H9 (cell line): Measurements from ENCODE around the gene RAB6B. TPM values are rescaled to one million over a fixed set of nuclear protein-coding genes. Genes with fewer than 3 reads are reported as not detected.

Experiments
- DNase-seq: peaks from one replicate; pipeline ENCODE4 v3.0.0-alpha.2; 2017
- H2AFZ ChIP-seq: one replicate; pipeline ENCODE4 v1.6.1; 2013; ENCODE audit warnings: mild to moderate bottlenecking, low read length, control low read depth, moderate library complexity
- H2AK5ac ChIP-seq: 2 replicates; pipeline ENCODE4 v1.6.1; 2013; ENCODE audit warnings: low read length, control low read depth, mixed read lengths; ENCODE audit not compliant: insufficient read length
- H2BK120ac ChIP-seq: one replicate; pipeline ENCODE4 v1.6.1; 2013; ENCODE audit warnings: low read depth, mild to moderate bottlenecking, low read length, control low read depth, inconsistent platforms; ENCODE audit not compliant: poor library complexity, severe bottlenecking
- H2BK12ac ChIP-seq: 2 replicates; pipeline ENCODE4 v1.6.1; 2013; ENCODE audit warnings: low read length, control low read depth, mixed read lengths, low read depth; ENCODE audit not compliant: insufficient read length
- H2BK15ac ChIP-seq: 2 replicates; pipeline ENCODE4 v1.6.1; 2013; ENCODE audit warnings: low read depth, low read length, control low read depth
- H2BK20ac ChIP-seq: one replicate; pipeline ENCODE4 v1.6.1; 2013; ENCODE audit warnings: low read depth, mild to moderate bottlenecking, low read length, control low read depth, inconsistent platforms; ENCODE audit not compliant: poor library complexity, severe bottlenecking
- H2BK5ac ChIP-seq: 2 replicates; pipeline ENCODE4 v1.6.1; 2013; ENCODE audit warnings: low read length, control low read depth, mixed read lengths; ENCODE audit not compliant: insufficient read length
- H3K14ac ChIP-seq: 2 replicates; pipeline ENCODE4 v1.6.1; 2013; ENCODE audit warnings: low read length, control low read depth; ENCODE audit not compliant: insufficient read depth
- H3K18ac ChIP-seq: 2 replicates; pipeline ENCODE4 v1.6.1; 2013; ENCODE audit warnings: low read depth, mild to moderate bottlenecking, mixed read lengths, low read length, control low read depth; ENCODE audit not compliant: insufficient read length
- H3K23ac ChIP-seq: 2 replicates; pipeline ENCODE4 v1.6.1; 2013; ENCODE audit warnings: low read length, control low read depth, mixed read lengths, low read depth; ENCODE audit not compliant: insufficient read length
- H3K23me2 ChIP-seq: 2 replicates; pipeline ENCODE4 v1.6.1; 2013; ENCODE audit warnings: low read depth, mild to moderate bottlenecking, mixed read lengths, low read length, control low read depth; ENCODE audit not compliant: insufficient read length, poor library complexity, severe bottlenecking
- H3K27ac ChIP-seq: 2 replicates; pipeline ENCODE4 v1.5.1; 2013; ENCODE audit warnings: low read length, control low read depth, mixed read lengths, low read depth; ENCODE audit not compliant: insufficient read length
- H3K27me3 ChIP-seq: 2 replicates; pipeline ENCODE4 v1.6.1; 2013; ENCODE audit warnings: low read length, control low read depth, inconsistent platforms; ENCODE audit not compliant: insufficient read depth
- H3K4ac ChIP-seq: 2 replicates; pipeline ENCODE4 v1.6.1; 2013; ENCODE audit warnings: low read depth, mild to moderate bottlenecking, control low read depth, inconsistent platforms, low read length, moderate library complexity
- H3K4me1 ChIP-seq: 2 replicates; pipeline ENCODE4 v1.6.1; 2013; ENCODE audit warnings: low read length, control low read depth, inconsistent platforms; ENCODE audit not compliant: insufficient read depth
- H3K4me2 ChIP-seq: 2 replicates; pipeline ENCODE4 v1.6.1; 2013; ENCODE audit warnings: low read length, control low read depth, mixed read lengths; ENCODE audit not compliant: insufficient read length, insufficient read depth
- H3K56ac ChIP-seq: 2 replicates; pipeline ENCODE4 v1.6.1; 2013; ENCODE audit warnings: low read depth, mild to moderate bottlenecking, mixed read lengths, low read length, control low read depth; ENCODE audit not compliant: insufficient read length
- H3K79me1 ChIP-seq: 2 replicates; pipeline ENCODE4 v1.6.1; 2013; ENCODE audit warnings: low read depth, mild to moderate bottlenecking, moderate library complexity, low read length, control low read depth, inconsistent platforms; ENCODE audit not compliant: insufficient read depth, poor library complexity, severe bottlenecking
- H3K79me2 ChIP-seq: 2 replicates; pipeline ENCODE4 v1.6.1; 2013; ENCODE audit warnings: low read length, control low read depth, inconsistent platforms; ENCODE audit not compliant: insufficient read depth
- H3K9ac ChIP-seq: 2 replicates; pipeline ENCODE4 v1.6.1; 2013; ENCODE audit warnings: low read length, control low read depth, mixed read lengths; ENCODE audit not compliant: insufficient read length; ENCODE audit errors: extremely low read depth
- H3K9me3 ChIP-seq: one replicate; pipeline ENCODE4 v1.6.1; 2013; ENCODE audit warnings: low read depth, low read length, inconsistent platforms; ENCODE audit not compliant: control insufficient read depth
- H3T11ph ChIP-seq: one replicate; pipeline ENCODE4 v1.6.1; 2013; ENCODE audit warnings: mild to moderate bottlenecking, low read length, control low read depth, inconsistent platforms
- H4K20me1 ChIP-seq: one replicate; pipeline ENCODE4 v1.6.1; 2013; ENCODE audit not compliant: control insufficient read depth, insufficient read length, insufficient read depth
- H4K5ac ChIP-seq: 2 replicates; pipeline ENCODE4 v1.6.1; 2013; ENCODE audit warnings: low read depth, mild to moderate bottlenecking, mixed read lengths, low read length, control low read depth; ENCODE audit not compliant: insufficient read length
- H4K8ac ChIP-seq: replicated peaks from 2 replicates; pipeline ENCODE4 v1.6.1; 2013; ENCODE audit warnings: low read length, control low read depth, mixed read lengths, low read depth; ENCODE audit not compliant: insufficient read length
- H4K91ac ChIP-seq: 2 replicates; pipeline ENCODE4 v1.6.1; 2013; ENCODE audit warnings: low read depth, mild to moderate bottlenecking, moderate library complexity, mixed read lengths, low read length, control low read depth; ENCODE audit not compliant: insufficient read length
- H3K27ac Mint-ChIP-seq, 3 experiments: 2 replicates in 2 of 3; 3 replicates in 1 of 3; pipeline ENCODE4 v1.8.0; 2020 to 2021; ENCODE audit warnings: mixed read lengths in 3 of 3, mild to moderate bottlenecking in 1 of 3, moderate library complexity in 1 of 3
- H3K27me3 Mint-ChIP-seq: 2 replicates; pipeline ENCODE4 v1.8.0; 2021; ENCODE audit warnings: low read depth, mild to moderate bottlenecking, moderate library complexity, mixed read lengths
- H3K36me3 Mint-ChIP-seq, 3 experiments: 2 replicates in 2 of 3; 3 replicates in 1 of 3; pipeline ENCODE4 v1.8.0; 2020 to 2021; ENCODE audit warnings: low read depth in 3 of 3, mixed read lengths in 3 of 3; ENCODE audit not compliant: insufficient read depth in 1 of 3
- H3K4me1 Mint-ChIP-seq, 2 experiments: 2 replicates each; pipeline ENCODE4 v1.8.0; 2020; ENCODE audit warnings: mixed read lengths in 2 of 2
- H3K4me3 Mint-ChIP-seq, 2 experiments: 2 replicates in 1 of 2; 3 replicates in 1 of 2; pipeline ENCODE4 v1.8.0; 2020 to 2021; ENCODE audit warnings: mild to moderate bottlenecking in 2 of 2, mixed read lengths in 2 of 2, moderate library complexity in 1 of 2
- H3K9me3 Mint-ChIP-seq, 2 experiments: 2 replicates in 1 of 2; 3 replicates in 1 of 2; pipeline ENCODE4 v1.8.0; 2020; ENCODE audit warnings: mild to moderate bottlenecking in 2 of 2, mixed read lengths in 2 of 2, moderate library complexity in 1 of 2
- WGBS: extraction: QIAGEN DNeasy Blood & Tissue Kit; methylation state at CpG from one replicate; pipeline ENCODE4 v1.1.7; 2013; ENCODE audit warnings: missing lambda C conversion rate, low lambda C conversion rate, mixed read lengths; ENCODE audit not compliant: insufficient read length; ENCODE audit errors: extremely low coverage; 5-methylcytosine and 5-hydroxymethylcytosine counted together
- total RNA-seq: library from RNA; stranded (reverse); gene quantifications from 2 replicates; pipeline ENCODE4 v1.2.1, GENCODE V29; 2021
- TF ChIP-seq, protein P1 (sequence below): fragments of 200-600 bp; sonication (generic); conservative IDR thresholded peaks from 3 replicates; pipeline ENCODE4 v1.8.0; 2021; ENCODE audit warnings: antibody characterized with exemption, mild to moderate bottlenecking

The RAB6B gene
- total RNA-seq, 1 experiment from 2014 or later: 12.3 TPM

- no peak overlapping the region for H3K18ac ChIP-seq
- no peak overlapping the region for H3T11ph ChIP-seq
- H3K4me2 ChIP-seq: no peak overlapping the region
- no peaks in the 10 kb centered on the region for H3K23me2 ChIP-seq
- H4K5ac ChIP-seq: no peak overlapping the region
- TF ChIP-seq, protein P1, sequence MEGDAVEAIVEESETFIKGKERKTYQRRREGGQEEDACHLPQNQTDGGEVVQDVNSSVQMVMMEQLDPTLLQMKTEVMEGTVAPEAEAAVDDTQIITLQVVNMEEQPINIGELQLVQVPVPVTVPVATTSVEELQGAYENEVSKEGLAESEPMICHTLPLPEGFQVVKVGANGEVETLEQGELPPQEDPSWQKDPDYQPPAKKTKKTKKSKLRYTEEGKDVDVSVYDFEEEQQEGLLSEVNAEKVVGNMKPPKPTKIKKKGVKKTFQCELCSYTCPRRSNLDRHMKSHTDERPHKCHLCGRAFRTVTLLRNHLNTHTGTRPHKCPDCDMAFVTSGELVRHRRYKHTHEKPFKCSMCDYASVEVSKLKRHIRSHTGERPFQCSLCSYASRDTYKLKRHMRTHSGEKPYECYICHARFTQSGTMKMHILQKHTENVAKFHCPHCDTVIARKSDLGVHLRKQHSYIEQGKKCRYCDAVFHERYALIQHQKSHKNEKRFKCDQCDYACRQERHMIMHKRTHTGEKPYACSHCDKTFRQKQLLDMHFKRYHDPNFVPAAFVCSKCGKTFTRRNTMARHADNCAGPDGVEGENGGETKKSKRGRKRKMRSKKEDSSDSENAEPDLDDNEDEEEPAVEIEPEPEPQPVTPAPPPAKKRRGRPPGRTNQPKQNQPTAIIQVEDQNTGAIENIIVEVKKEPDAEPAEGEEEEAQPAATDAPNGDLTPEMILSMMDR: no peak
- no peak overlapping the region for H3K4ac ChIP-seq
- H3K79me1 ChIP-seq: no peaks in the 10 kb centered on the region
- H3K27me3 Mint-ChIP-seq: no peaks in the 10 kb centered on the region
- H2BK5ac ChIP-seq: no peak overlapping the region
- no peaks in the 10 kb centered on the region for H3K4me1 ChIP-seq
- no peak overlapping the region for H2BK12ac ChIP-seq
- H3K9me3 Mint-ChIP-seq: no peaks in the 10 kb centered on the region
- no peak overlapping the region for H3K27ac Mint-ChIP-seq
- H3K56ac ChIP-seq: no peak overlapping the region
- no peaks in the 10 kb centered on the region for H3K9me3 ChIP-seq
- H2AK5ac ChIP-seq: no peak overlapping the region
- no peak for DNase-seq
- no peaks in the 10 kb centered on the region for H4K20me1 ChIP-seq
- no peak overlapping the region for H2BK15ac ChIP-seq
- no peak overlapping the region for H2AFZ ChIP-seq
- H3K14ac ChIP-seq: no peak overlapping the region
- no peak overlapping the region for H3K27ac ChIP-seq
- H2BK20ac ChIP-seq: no peak overlapping the region
- H3K79me2 ChIP-seq: no peaks in the 10 kb centered on the region
- H4K8ac ChIP-seq: no peak overlapping the region
- H3K23ac ChIP-seq: no peak overlapping the region
- no peak overlapping the region for H2BK120ac ChIP-seq
- H3K36me3 Mint-ChIP-seq: no peaks in the 10 kb centered on the region; a peak in 1 of 7 replicates
- no peak overlapping the region for H3K9ac ChIP-seq
- H3K27me3 ChIP-seq: no peaks in the 10 kb centered on the region
- H4K91ac ChIP-seq: no peak overlapping the region
- no CpG with 5 or more reads among the region's 4 CpGs for WGBS
- H3K4me3 Mint-ChIP-seq: no peak overlapping the region
- peaks cover 15 to 16% of the 10 kb centered on the region in 2 experiments for H3K4me1 Mint-ChIP-seq
These were observed 33.5 kb downstream of the RAB6B start for GRCh38 chr3:133862161-133862560.
